Gastrocnemius medialis (tissue), 4 donors: ENCODE results near the gene PCDH12. TPM values are rescaled to one million over a fixed set of nuclear protein-coding genes. Genes with fewer than 3 reads are reported as not detected.

ENCODE experiments used
- ATAC-seq, 2 donors: fragments of 150-250 bp; one replicate each; pipeline ENCODE4 v1.9.1; 2016
- DNase-seq, 2 donors: peaks; one replicate each; pipeline ENCODE4 v3.0.0-alpha.2; 2019
- H3K27ac ChIP-seq, 4 donors: fragments of 200-600 bp; sonication (generic); 1 replicate in 1 of 4; 2 replicates in 3 of 4; pipeline ENCODE4 v1.5.1; 2016 to 2018; ENCODE audit warnings: mild to moderate bottlenecking in 2 of 4, moderate library complexity in 1 of 4
- H3K27me3 ChIP-seq, 3 donors: fragments of 200-600 bp; sonication (generic) in 2 of 3; 1 replicate in 1 of 3; 2 replicates in 2 of 3; pipeline versions ENCODE4 v1.5.1 to v1.6.0; 2016 to 2019; ENCODE audit warnings: mild to moderate bottlenecking in 1 of 3, moderate library complexity in 1 of 3
- H3K36me3 ChIP-seq, 2 donors: fragments of 200-600 bp; sonication (generic) in 1 of 2; one replicate each; pipeline ENCODE4 v1.5.1; 2017 to 2018
- H3K4me1 ChIP-seq, 2 donors: fragments of 200-600 bp; sonication (generic) in 1 of 2; one replicate each; pipeline ENCODE4 v1.5.1; 2016 to 2017; ENCODE audit warnings: mild to moderate bottlenecking in 2 of 2
- H3K4me3 ChIP-seq, 4 donors: fragments of 200-600 bp; sonication (generic) in 3 of 4; 1 replicate in 1 of 4; 2 replicates in 3 of 4; pipeline ENCODE4 v1.5.1; 2016 to 2019; ENCODE audit warnings: mild to moderate bottlenecking in 2 of 4
- H3K9me3 ChIP-seq, 3 donors: fragments of 200-600 bp; sonication (generic) in 2 of 3; 1 replicate in 1 of 3; 2 replicates in 2 of 3; pipeline ENCODE4 v1.5.1; 2016 to 2019
- CTCF ChIP-seq, 5 experiments: fragments of 450-650 bp in 3 of 5; fragments of 200-600 bp in 2 of 5; sonication (generic) in 2 of 5; IDR thresholded peaks in 4 of 5; conservative IDR thresholded peaks in 1 of 5; 1 replicate in 4 of 5; 2 replicates in 1 of 5; pipeline ENCODE4 v1.5.1; 2016 to 2019; ENCODE audit warnings: antibody characterized with exemption in 5 of 5, mild to moderate bottlenecking in 3 of 5, moderate library complexity in 3 of 5
- POLR2A ChIP-seq, 2 donors: fragments of 450-650 bp; IDR thresholded peaks; one replicate each; pipeline ENCODE4 v1.6.1; 2017; ENCODE audit warnings: antibody characterized with exemption in 2 of 2, mild to moderate bottlenecking in 2 of 2, moderate library complexity in 2 of 2
- in situ Hi-C, 4 donors: fragments of 200-750 bp; cut with MboI; loops; one replicate each; pipeline versions ENCODE4 v1.15.0 to v1.8.0; 2017; ENCODE audit warnings: low sequenced_read_pairs in 4 of 4
- intact Hi-C: fragments of 100-400 bp; cut with DNase I; formaldehyde crosslinking; loops from one replicate; pipeline ENCODE4 v1.15.1; 2023; ENCODE audit warnings: low total_unique reads
- total RNA-seq, 4 donors: library from RNA; depleted of rRNA; stranded (reverse); fragments of >200 nt; gene quantifications; one replicate each; pipeline versions ENCODE4 v1.1.0 to v1.2.3, GENCODE V29; 2016

Gene PCDH12
- total RNA-seq, 4 donors from 2014 or later, result 2.1 to 13.6 (median 3.6) TPM

- Histone ChIP-seq H3K4me3 (no peak overlapping the region), H3K27ac (no peak overlapping the region), H3K4me1 (peaks cover 29 to 37% of the 10 kb centered on the region in 2 donors), H3K36me3 (peaks cover 0 to 85% of the 10 kb centered on the region in 2 donors), H3K9me3 (no peaks in the 10 kb centered on the region), H3K27me3 (no peaks in the 10 kb centered on the region)
- in situ Hi-C loops, result loop anchor here in 1 of 4 donors (25.0 kb wide), 1 partner anchor 584 kb away; no protein-coding TSS in a partner anchor
- intact Hi-C loops, result no loop called here
- TF ChIP-seq POLR2A (IDR thresholded peaks at IDR 0.05), result no peak
- TF ChIP-seq CTCF (IDR thresholded peaks at IDR 0.05 in 4 of 5, conservative IDR thresholded peaks at IDR 0.05 in 1 of 5), result no peak
- no peak for ATAC-seq
- no peak for DNase-seq
Measured at GRCh38 chr5:141978389-141978788, 20.4 kb upstream of the PCDH12 start.

- no peak for TF ChIP-seq POLR2A (IDR thresholded peaks at IDR 0.05)
- TF ChIP-seq CTCF (IDR thresholded peaks at IDR 0.05 in 4 of 5, conservative IDR thresholded peaks at IDR 0.05 in 1 of 5), result no peak
- Histone ChIP-seq H3K9me3 (no peaks in the 10 kb centered on the region), H3K27me3 (no peaks in the 10 kb centered on the region), H3K36me3 (peaks cover 0 to 76% of the 10 kb centered on the region in 2 donors), H3K27ac (no peak overlapping the region), H3K4me1 (peaks cover 30 to 37% of the 10 kb centered on the region in 2 donors), H3K4me3 (no peak overlapping the region)
- in situ Hi-C loops, result loop anchor here in 1 of 4 donors (25.0 kb wide), 1 partner anchor 586 kb away; no protein-coding TSS in a partner anchor
- DNase-seq, result no peak
- intact Hi-C loops, result no loop called here
- ATAC-seq, result no peak
Measured at GRCh38 chr5:141976176-141976575, 18.2 kb upstream of the PCDH12 start.

GRCh38 chr5:141973871-141974595 is 16.0 kb upstream of the PCDH12 start:
- DNase-seq (no peak), ATAC-seq (no peak)
- in situ Hi-C loops, result no loop called here
- Histone ChIP-seq H3K36me3 (peaks cover 0 to 54% of the 10 kb centered on the region in 2 donors), H3K9me3 (no peaks in the 10 kb centered on the region), H3K4me3 (no peak overlapping the region), H3K27ac (no peak overlapping the region), H3K27me3 (no peaks in the 10 kb centered on the region), H3K4me1 (peaks cover 46 to 52% of the 10 kb centered on the region in 2 donors)
- TF ChIP-seq POLR2A (IDR thresholded peaks at IDR 0.05) (no peak), CTCF (IDR thresholded peaks at IDR 0.05 in 4 of 5, conservative IDR thresholded peaks at IDR 0.05 in 1 of 5) (no peak)
- intact Hi-C loops, result no loop called here

GRCh38 chr5:141969783-141970771 is 12.1 kb upstream of the PCDH12 start:
- intact Hi-C loops, result loop anchor here (2.0 kb wide), 2 partner anchors 43 to 45 kb away; partner anchors contain the start of gene GNPDA1
- DNase-seq, result no peak
- TF ChIP-seq CTCF (IDR thresholded peaks at IDR 0.05 in 4 of 5, conservative IDR thresholded peaks at IDR 0.05 in 1 of 5), result no peak
- no peak for TF ChIP-seq POLR2A (IDR thresholded peaks at IDR 0.05)
- Histone ChIP-seq H3K27ac (peak overlapping the region; percentile 88 to 97 (median 94)), H3K36me3 (peaks cover 0 to 29% of the 10 kb centered on the region in 2 donors), H3K27me3 (no peaks in the 10 kb centered on the region), H3K4me3 (peak overlapping the region; percentile 59 to 89 (median 76)), H3K4me1 (peaks cover 17 to 36% of the 10 kb centered on the region in 2 donors), H3K9me3 (no peaks in the 10 kb centered on the region)
- in situ Hi-C loops, result no loop called here
- peak; percentile 70 to 81 for ATAC-seq
